NCI-H1092 treated with DMSO at 0.1 percent for 48 hours (cell line): Measurements from ENCODE around the gene DNAJC7.
"Not testable (repeated sequence)": the region's sequence is repeated elsewhere in the genome, so short reads cannot be mapped to it uniquely, and the experiment has no call there.

Experiments used
- DNase-seq: peaks from one replicate; lab custom pipeline; 2025; lab: John Stamatoyannopoulos, UW

Gene DNAJC7

GRCh38 chr17:42012363-42012762 lies 4.9 kb downstream of the DNAJC7 start:
- not testable (repeated sequence) for DNase-seq

DNA sequence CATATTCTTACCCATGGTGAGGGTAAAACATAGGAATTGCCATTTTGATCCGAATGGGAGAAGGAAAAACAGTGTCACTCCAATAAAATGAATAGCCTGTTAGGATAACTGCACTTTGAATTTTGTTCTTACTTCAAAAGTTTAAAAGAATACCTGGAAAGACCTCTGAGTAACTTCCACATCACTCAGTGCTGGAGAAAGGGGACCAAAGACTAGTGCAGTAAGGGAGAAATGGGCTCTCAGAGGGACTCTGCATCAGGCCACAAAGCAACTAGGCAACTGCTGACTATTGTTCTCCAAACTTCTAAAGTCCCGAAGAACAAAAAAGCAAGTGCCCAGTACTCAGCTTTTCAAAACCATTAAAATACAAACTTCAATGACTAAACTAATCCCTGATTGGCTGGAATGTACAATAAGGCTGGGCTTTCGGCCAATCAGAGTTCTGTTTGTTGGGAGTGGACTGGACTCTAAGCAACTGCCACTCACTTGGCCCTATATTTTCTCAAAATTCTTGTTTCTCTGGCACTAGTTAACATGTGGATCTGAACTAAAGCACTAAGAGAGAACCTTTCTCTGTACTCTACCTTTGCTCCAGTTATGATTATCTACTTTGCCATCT lies 6.2 kb downstream of the DNAJC7 start:
- DNase-seq: no peak

DNA sequence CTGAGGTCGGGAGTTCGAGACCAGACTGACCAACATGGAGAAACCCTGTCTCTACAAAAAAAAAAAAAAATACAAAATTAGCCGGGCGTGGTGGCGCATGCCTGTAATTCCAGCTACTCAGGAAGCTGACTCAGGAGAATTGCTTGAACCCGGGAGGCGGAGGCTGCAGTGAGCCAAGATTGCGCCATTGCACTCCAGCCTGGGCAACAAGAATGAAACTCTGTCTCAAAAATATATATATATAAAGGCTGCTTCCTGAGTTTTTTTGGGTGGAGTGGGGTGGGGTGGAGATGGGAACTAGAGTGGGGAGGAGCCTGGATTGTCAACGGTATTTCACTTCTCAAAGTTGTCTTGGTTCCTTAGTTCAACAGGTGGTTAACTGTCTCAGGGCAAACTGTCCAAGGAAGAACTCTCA lies 7.0 kb downstream of the DNAJC7 start:
- not testable (repeated sequence) for DNase-seq

- no peak for DNase-seq
Observed at GRCh38 chr17:42009170-42009569, 8.1 kb downstream of the DNAJC7 start.

GRCh38 chr17:42005166-42005565 lies 12.1 kb downstream of the DNAJC7 start:
- no peak for DNase-seq

- no peak for DNase-seq
Observed at GRCh38 chr17:42002792-42003301, 14.4 kb downstream of the DNAJC7 start.

DNA sequence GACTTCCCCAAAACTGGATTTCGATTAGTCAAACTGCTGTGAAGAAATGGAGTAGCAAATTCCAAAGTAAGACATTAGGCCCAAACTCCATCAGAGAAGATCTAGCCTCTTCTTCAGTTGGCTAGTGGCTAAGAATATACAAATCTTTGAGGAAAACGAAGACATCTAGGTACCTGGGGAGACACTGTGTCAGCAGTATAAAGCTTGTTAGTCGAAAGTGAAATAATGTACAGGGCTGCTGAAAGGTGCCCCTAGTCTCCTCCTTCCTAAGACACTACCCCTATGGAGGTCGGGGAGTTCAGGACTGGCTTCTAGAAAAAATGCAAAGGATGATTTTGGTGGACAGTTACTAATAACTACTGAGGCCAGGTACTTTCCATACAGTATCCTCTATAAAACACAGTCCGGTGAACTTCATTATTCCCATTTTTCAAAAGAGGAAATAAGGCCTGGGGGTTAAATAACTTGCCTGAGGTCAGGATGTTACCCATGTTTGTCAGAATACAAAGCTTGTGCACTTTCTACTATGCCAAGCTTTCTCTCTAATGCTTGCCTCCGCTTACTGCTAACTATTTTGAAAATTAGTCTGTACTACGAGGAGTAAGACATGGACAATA lies 15.0 kb downstream of the DNAJC7 start:
- no peak for DNase-seq

- DNase-seq: no peak
Observed at GRCh38 chr17:42001729-42002128, 15.5 kb downstream of the DNAJC7 start.

DNA sequence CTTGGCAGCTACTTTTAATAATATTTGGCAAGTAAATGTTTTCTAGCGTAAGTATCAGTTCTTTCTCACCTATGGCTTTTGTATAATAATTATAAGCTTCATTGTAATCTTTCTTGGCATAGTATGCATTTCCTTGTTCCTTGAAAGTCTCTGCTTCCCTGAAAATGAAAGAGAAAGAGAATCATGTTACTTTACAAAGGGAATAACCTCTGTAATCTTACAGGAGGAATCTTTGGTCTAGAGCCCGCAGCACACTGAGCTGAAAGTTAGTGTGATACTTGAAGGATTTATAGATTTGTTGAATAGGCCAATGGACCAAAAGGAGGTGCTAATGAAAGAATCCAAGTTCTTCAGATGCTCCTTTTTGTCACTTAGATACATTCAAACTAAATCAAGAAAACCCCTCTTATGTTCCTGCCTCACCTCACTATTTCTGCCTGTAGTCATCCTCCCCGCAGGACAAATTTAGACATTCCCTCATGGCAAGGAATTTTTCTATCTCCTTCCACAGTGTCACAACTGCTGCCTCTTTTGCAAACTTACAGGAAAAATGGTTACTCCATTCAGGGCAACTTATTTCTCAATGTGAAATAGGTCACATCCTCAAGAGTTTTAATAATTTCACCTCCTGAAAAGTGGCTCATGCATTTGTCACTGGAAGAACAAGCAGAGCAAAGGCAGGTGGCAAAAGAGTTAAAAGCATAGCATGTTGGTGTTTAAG lies 16.7 kb downstream of the DNAJC7 start:
- no peak for DNase-seq

- DNase-seq: no peak
Observed at GRCh38 chr17:41998497-41998896, 18.7 kb downstream of the DNAJC7 start.

DNA sequence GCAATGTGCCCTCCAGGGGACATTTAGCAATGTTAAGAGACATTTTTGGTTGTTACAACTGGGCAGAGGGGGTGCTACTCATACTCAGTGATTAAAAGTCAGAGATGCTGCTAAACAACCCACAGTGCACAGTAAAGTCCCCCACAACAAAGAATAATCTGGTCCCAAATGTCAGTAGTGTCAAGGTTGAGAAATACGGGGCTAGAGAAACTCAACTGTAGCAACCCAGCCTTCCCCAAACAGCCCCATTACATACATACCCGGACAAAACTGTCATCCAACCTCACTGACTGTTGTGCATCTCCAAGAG lies 20.4 kb downstream of the DNAJC7 start:
- DNase-seq: no peak

DNA sequence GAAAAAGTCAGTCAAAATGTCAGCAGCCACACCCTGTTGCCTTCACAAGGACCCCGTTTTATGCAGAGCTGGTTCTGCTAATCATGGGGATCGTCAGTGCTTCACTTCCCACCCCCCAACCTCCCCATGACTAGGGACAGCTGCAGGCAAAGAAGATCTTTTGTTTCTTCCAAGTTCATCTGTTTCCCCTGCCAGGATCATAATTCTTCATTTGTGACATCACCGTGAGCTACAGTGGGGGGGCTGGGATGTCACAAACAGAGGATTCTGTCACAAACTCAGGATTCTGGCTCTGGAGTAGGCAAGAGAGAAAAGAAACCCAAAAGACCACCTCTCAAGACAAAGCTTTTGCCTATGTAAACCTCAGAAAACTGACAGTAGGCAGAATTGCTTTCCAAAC lies 24.7 kb downstream of the DNAJC7 start:
- DNase-seq: no peak

- DNase-seq: no peak
Observed at GRCh38 chr17:41989702-41990419, 27.4 kb downstream of the DNAJC7 start.

- no peak for DNase-seq
Observed at GRCh38 chr17:41988418-41988817, 28.8 kb downstream of the DNAJC7 start.

- DNase-seq: no peak
Observed at GRCh38 chr17:41987642-41988041, 29.6 kb downstream of the DNAJC7 start.

GRCh38 chr17:41986634-41987033 lies 30.6 kb downstream of the DNAJC7 start:
- DNase-seq: no peak

DNA sequence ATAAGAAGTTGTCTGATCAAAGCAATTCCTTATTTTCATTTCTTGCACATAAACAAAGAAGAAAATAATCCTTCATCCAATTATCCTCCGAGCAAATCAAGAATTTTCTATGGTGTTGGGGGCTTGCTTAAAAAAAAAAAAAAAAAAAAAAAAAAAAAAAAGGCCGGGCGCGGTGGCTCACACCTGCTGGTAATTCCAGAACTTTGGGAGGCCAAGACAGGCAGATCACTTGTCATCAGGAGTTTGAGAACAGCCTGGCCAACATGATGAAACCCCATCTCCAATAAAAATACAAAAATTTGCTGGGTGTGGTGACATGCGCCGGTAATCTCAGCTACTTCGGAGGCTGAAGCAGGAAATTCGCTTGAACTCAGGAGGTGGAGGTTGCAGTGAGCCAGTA lies 31.3 kb downstream of the DNAJC7 start:
- no peak for DNase-seq

GRCh38 chr17:41984454-41984853 lies 32.8 kb downstream of the DNAJC7 start:
- DNase-seq: no peak

- DNase-seq: no peak
Observed at GRCh38 chr17:41982026-41982760, 35.0 kb downstream of the DNAJC7 start.

DNA sequence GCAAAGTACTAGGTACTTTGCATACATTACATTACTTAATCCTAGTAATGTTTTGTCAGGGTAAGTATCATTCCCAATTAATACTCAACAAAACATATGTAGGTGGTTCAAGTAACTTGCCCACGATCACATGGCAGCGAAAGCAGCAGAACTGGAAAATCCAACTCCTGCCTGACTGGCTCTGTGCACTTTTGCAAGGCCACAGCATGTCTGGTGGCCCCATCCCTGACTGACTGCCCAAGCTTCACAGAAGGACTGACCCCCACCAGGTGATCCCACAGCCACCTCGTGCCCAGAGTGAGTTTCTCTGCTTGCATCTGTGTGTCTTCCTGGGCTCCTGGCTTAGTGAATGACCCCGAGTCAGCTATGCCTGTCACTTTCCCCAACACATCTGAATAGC lies 39.2 kb downstream of the DNAJC7 start:
- no peak for DNase-seq

DNA sequence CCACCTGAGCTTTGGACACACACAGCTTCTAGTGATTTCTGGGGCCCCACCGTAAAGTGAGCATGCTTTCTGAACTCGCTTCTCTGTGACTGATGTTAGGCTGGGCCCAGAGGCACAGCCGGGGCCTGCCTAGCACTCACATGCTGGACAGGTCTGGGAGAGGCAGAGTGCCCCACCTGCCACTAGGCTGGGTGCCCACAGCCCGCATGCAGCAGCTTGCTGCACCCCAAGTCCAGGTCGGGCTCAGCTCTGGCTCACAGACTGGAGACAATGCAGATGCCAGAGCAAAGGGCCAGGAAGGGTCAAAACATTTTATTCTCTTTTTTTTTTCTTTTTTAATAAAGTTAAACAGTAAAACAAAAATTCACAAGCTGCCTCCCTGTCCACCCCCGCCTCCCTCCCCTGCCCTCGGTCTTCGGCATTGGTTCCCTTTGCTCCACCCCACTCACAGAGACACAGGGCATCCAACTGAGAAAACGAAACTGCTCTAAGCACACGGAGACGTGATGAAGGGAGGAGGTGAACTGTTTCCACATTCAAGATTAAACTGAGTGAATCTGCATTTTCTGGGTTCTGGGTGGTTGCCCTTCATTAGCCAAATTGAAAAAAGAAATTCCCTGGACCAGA lies 41.0 kb downstream of the DNAJC7 start:
- DNase-seq: no peak
